HL-60 (cell line): Measurements from ENCODE around the gene CAST.

Experiments
- CTCF ChIP-seq: IDR thresholded peaks from one replicate; pipeline ENCODE4 v1.5.1; 2011; ENCODE audit warnings: low read length, control low read depth, inconsistent platforms; ENCODE audit not compliant: insufficient read depth
- POLR2AphosphoS5 ChIP-seq: IDR thresholded peaks from 2 replicates; pipeline ENCODE4 v1.6.1; 2012; ENCODE audit warnings: low read depth

DNA sequence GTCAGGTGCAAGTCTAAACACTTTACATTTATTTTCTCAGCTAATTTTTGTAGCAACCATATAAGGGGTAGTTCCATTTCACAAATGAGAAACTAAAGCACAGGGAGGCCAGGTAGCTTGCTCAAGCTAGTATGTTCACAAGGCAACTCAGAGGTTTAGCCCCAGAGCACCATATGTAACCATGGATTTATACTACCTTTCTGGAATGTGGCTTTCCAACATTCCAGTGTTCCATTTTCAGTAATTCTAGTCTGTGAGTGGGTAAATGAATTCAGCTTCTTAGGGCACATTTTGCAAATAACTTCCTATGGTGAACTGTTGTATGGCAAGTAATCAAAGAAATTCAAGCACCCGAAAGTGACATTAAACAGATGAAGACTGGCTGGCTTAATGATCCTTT, 25.0 kb upstream of the CAST start:
- TF ChIP-seq CTCF: no peak
- no peak for TF ChIP-seq POLR2AphosphoS5
